Fibroblast of lung (primary cell): Measurements from ENCODE around the gene ARHGDIG.

ENCODE experiments used
- EZH2 ChIP-seq: IDR thresholded peaks from 2 replicates; pipeline ENCODE4 v1.5.1; 2012; ENCODE audit warnings: low read length, control low read depth, mild to moderate bottlenecking; ENCODE audit errors: missing control alignments
- TF ChIP-seq, protein P1 (sequence below), 2 donors: IDR thresholded peaks in 1 of 2; conservative IDR thresholded peaks in 1 of 2; 1 replicate in 1 of 2; 2 replicates in 1 of 2; pipeline ENCODE4 v1.5.1; 2011 to 2012; ENCODE audit warnings: low read length in 2 of 2, control low read depth in 1 of 2, inconsistent platforms in 1 of 2, low read depth in 1 of 2, mild to moderate bottlenecking in 1 of 2

DNA sequence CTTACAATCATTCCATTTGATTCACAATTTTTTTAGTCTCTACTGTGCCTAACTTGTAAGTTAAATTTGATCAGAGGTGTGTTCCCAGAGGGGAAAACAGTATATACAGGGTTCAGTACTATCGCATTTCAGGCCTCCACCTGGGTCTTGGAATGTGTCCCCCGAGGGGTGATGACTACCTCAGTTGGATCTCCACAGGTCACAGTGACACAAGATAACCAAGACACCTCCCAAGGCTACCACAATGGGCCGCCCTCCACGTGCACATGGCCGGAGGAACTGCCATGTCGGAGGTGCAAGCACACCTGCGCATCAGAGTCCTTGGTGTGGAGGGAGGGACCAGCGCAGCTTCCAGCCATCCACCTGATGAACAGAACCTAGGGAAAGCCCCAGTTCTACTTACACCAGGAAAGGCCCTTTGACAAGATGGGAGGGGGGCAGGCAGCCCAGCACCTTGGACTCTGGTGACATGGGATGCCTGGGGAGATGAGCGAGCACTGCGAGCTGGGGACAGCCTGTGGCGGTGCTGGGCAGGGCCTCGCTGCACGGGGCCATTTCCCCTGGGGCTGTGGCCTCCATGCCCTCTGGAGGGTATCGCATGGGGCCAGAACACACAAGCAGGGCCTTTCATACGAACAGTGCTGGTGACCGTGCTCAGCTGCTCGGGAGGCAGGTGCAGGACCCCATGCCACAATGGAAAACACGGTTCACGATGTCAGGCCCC, 36.5 kb downstream of the ARHGDIG start:
- TF ChIP-seq, protein P1, sequence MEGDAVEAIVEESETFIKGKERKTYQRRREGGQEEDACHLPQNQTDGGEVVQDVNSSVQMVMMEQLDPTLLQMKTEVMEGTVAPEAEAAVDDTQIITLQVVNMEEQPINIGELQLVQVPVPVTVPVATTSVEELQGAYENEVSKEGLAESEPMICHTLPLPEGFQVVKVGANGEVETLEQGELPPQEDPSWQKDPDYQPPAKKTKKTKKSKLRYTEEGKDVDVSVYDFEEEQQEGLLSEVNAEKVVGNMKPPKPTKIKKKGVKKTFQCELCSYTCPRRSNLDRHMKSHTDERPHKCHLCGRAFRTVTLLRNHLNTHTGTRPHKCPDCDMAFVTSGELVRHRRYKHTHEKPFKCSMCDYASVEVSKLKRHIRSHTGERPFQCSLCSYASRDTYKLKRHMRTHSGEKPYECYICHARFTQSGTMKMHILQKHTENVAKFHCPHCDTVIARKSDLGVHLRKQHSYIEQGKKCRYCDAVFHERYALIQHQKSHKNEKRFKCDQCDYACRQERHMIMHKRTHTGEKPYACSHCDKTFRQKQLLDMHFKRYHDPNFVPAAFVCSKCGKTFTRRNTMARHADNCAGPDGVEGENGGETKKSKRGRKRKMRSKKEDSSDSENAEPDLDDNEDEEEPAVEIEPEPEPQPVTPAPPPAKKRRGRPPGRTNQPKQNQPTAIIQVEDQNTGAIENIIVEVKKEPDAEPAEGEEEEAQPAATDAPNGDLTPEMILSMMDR (conservative IDR thresholded peaks at IDR 0.05 in 1 of 2, IDR thresholded peaks at IDR 0.05 in 1 of 2; ENCODE audit: low read depth in 1 of 2, low read length in 2 of 2), result no peak
- no peak for TF ChIP-seq EZH2
